ENCODE measurements around the gene RBM22.

DNA sequence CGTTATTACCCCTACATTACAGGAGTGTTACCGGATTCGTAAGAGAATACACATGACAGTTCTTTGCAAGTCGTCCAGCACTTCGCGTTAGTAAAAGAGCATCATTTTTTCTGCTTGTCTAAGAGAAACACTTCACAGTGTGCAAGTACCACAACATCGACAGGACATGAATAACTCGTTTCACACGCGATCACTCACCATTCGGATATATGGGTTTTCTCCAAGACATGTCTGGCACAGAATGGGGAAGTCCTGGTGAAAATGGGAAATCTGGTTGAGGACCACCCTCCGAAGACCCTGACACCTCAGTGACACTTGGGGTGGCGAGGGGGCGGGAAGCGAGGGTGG, 642 bp downstream of the RBM22 start:
- TF ChIP-seq EP300 (IDR thresholded peaks at IDR 0.05; ENCODE audit: borderline replicate concordance) (no peak), ZBTB7A (IDR thresholded peaks at IDR 0.05; ENCODE audit: low read depth) (no peak), CEBPB (IDR thresholded peaks at IDR 0.05) (no peak), NFIC (IDR thresholded peaks at IDR 0.05) (no peak)
- TF ChIP-seq, protein P1, sequence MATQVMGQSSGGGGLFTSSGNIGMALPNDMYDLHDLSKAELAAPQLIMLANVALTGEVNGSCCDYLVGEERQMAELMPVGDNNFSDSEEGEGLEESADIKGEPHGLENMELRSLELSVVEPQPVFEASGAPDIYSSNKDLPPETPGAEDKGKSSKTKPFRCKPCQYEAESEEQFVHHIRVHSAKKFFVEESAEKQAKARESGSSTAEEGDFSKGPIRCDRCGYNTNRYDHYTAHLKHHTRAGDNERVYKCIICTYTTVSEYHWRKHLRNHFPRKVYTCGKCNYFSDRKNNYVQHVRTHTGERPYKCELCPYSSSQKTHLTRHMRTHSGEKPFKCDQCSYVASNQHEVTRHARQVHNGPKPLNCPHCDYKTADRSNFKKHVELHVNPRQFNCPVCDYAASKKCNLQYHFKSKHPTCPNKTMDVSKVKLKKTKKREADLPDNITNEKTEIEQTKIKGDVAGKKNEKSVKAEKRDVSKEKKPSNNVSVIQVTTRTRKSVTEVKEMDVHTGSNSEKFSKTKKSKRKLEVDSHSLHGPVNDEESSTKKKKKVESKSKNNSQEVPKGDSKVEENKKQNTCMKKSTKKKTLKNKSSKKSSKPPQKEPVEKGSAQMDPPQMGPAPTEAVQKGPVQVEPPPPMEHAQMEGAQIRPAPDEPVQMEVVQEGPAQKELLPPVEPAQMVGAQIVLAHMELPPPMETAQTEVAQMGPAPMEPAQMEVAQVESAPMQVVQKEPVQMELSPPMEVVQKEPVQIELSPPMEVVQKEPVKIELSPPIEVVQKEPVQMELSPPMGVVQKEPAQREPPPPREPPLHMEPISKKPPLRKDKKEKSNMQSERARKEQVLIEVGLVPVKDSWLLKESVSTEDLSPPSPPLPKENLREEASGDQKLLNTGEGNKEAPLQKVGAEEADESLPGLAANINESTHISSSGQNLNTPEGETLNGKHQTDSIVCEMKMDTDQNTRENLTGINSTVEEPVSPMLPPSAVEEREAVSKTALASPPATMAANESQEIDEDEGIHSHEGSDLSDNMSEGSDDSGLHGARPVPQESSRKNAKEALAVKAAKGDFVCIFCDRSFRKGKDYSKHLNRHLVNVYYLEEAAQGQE (IDR thresholded peaks at IDR 0.05; ENCODE audit: low read depth) = no peak
